T-helper 1 cell treated with Interleukin-12 subunit alpha and Interleukin-12 subunit beta and Interleukin-4 antibody, amounts not matched to agents 30 μg/mL and 1 μg/mL, for 36 hours (primary cell): ENCODE results near the gene RC3H1.
"Not testable (repeated sequence)": the region's sequence is repeated elsewhere in the genome, so short reads cannot be mapped to it uniquely, and the experiment has no call there.

Experiments
- H3K27ac Mint-ChIP-seq: one replicate; pipeline ENCODE4 v1.8.0; 2021; ENCODE audit warnings: mild to moderate bottlenecking, mixed read lengths
- H3K27me3 Mint-ChIP-seq: one replicate; pipeline ENCODE4 v1.8.0; 2021; ENCODE audit warnings: low read depth, mixed read lengths
- H3K36me3 Mint-ChIP-seq: one replicate; pipeline ENCODE4 v1.8.0; 2021; ENCODE audit warnings: low read depth, mixed read lengths
- H3K4me1 Mint-ChIP-seq: one replicate; pipeline ENCODE4 v1.8.0; 2021; ENCODE audit warnings: low read depth, mixed read lengths
- H3K4me3 Mint-ChIP-seq: one replicate; pipeline ENCODE4 v1.8.0; 2021; ENCODE audit warnings: mild to moderate bottlenecking, moderate library complexity, mixed read lengths
- H3K9me3 Mint-ChIP-seq: one replicate; pipeline ENCODE4 v1.8.0; 2021; ENCODE audit warnings: mixed read lengths

RC3H1 gene

DNA sequence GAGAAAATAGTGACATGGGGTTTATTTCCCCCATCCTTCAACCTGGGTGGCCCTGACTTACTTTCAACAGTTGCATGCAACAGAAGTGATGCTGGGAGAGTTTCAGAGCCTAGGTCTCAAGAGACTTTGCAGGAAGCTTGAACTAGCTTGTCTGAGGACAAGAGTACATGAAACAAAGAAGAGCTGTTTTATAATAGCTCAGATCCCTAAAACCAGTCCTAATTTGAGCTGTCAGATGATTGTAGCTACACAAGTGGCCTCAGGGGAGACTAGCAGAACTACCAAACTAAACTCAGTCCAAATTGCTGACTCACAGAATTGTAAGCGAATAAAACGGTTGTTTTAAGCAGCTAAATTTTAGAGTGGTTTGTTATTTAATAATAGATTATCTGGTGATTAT is 17.1 kb downstream of the RC3H1 start:
- Mint-ChIP-seq H3K4me1 (peaks cover 20% of the 10 kb centered on the region), H3K27ac (no peak overlapping the region), H3K36me3 (peaks cover 15% of the 10 kb centered on the region), H3K27me3 (no peaks in the 10 kb centered on the region), H3K4me3 (no peak overlapping the region), H3K9me3 (no peaks in the 10 kb centered on the region)

DNA sequence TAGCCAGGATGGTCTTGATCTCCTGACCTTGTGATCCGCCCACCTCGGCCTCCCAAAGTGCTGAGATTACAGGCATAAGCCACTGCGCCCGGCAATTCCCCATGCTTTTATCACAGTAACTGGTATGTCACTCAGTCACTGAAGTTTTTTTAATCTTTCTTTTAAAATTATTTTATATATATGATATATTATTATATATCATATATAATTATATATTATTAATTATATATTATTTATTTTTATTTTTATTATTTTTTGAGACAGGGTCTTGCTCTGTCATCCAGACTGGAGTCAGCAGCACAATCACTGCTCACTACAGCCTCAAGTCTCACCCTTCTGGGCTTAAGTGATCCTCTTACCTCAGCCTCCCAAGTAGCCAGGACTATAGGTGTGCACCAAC is 18.3 kb downstream of the RC3H1 start:
- Mint-ChIP-seq H3K27me3 (no peaks in the 10 kb centered on the region), H3K36me3 (peaks cover 9% of the 10 kb centered on the region), H3K4me1 (peaks cover 16% of the 10 kb centered on the region), H3K4me3 (no peak overlapping the region), H3K27ac (no peak overlapping the region), H3K9me3 (no peaks in the 10 kb centered on the region)

DNA sequence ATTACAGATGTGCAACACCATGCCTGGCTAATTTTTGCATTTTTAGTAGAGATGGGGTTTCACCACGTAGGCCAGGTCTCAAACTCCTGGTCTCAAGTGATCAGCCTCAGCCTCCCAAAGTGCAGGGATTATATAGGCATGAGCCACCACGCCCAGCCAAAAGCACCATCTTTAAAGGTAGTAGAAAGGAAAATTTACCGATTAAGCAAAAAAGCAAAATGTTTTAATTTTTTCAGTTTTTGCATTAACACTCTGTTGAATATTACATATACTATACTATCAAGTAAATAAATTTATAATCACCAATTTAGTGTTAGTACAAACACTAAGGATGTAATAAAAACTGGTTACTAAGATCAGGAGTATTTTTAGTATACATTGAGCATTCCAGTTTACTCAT is 20.6 kb downstream of the RC3H1 start:
- Mint-ChIP-seq H3K9me3 (no peaks in the 10 kb centered on the region), H3K36me3 (no peaks in the 10 kb centered on the region), H3K4me3 (no peak overlapping the region), H3K4me1 (peaks cover 9% of the 10 kb centered on the region), H3K27me3 (no peaks in the 10 kb centered on the region), H3K27ac (no peak overlapping the region)

DNA sequence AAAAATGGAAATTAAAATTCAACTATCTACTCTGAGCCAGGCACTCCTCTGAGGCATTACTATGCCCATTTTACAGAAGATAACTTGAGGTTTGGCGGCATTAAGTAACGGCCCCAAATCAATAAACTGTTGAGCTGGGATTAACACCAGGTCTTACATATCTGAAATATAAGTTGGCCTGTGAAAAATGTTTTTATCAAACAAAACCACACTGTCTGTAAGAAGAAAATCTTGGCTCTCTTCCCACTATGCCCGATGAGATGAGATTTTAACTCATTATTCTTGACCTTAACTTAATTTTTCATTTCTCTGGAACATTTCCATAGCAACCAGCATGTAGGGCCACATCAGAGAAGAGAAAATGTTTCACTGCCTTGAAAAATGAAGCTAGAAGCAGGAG is 21.8 kb downstream of the RC3H1 start:
- peaks cover 10% of the 10 kb centered on the region for H3K4me1 Mint-ChIP-seq
- no peaks in the 10 kb centered on the region for H3K9me3 Mint-ChIP-seq
- no peak overlapping the region for H3K4me3 Mint-ChIP-seq
- H3K36me3 Mint-ChIP-seq, result peaks cover 3% of the 10 kb centered on the region
- H3K27ac Mint-ChIP-seq, result no peak overlapping the region
- no peaks in the 10 kb centered on the region for H3K27me3 Mint-ChIP-seq

DNA sequence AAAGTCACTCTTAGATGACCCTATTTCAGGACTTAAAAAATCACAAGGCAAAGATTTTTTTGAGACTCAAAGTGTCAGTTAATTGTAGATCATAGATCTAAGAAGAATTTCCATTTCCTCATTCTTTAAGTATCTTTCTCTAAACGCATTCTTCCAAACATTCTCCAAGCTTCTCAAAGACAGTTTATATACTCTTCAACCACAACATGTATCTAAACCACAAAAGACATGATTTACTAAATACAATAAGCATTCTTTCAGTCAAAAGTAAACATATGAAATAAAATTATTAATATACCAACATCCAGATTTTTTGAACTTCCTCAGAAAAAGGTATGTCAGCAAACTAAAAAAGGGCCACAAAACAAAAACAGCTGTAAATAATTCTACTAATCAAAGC is 24.4 kb downstream of the RC3H1 start:
- H3K27ac Mint-ChIP-seq, result no peak overlapping the region
- H3K4me1 Mint-ChIP-seq, result peaks cover 9% of the 10 kb centered on the region

DNA sequence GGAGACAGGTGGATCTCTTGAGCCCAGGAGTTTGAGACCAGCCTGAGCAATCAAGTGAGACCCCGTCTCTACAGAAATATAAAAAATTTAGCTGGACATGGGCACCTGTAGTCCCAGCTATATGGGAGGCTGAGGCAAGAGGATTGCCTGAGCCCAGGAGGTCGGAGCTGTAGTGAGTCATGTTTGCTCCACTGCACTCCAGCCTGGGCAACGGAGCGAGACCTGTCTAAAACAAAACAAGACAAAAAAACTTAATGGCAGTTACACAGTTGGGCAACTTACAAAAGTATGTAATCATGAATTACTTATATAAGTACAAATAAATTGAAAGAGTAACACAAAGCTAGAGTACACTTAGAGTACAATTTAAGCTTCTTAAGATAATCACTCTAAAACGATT is 25.2 kb downstream of the RC3H1 start:
- H3K36me3 Mint-ChIP-seq, result peaks cover 10% of the 10 kb centered on the region
- no peak overlapping the region for H3K4me3 Mint-ChIP-seq
- no peaks in the 10 kb centered on the region for H3K27me3 Mint-ChIP-seq
- H3K4me1 Mint-ChIP-seq, result peaks cover 9% of the 10 kb centered on the region
- no peak overlapping the region for H3K27ac Mint-ChIP-seq
- H3K9me3 Mint-ChIP-seq, result no peaks in the 10 kb centered on the region

More for the DNA sequence above, 24.4 kb downstream of the RC3H1 start:
- Mint-ChIP-seq H3K36me3 (peaks cover 3% of the 10 kb centered on the region), H3K4me3 (no peak overlapping the region), H3K27me3 (no peaks in the 10 kb centered on the region), H3K9me3 (no peaks in the 10 kb centered on the region)

DNA sequence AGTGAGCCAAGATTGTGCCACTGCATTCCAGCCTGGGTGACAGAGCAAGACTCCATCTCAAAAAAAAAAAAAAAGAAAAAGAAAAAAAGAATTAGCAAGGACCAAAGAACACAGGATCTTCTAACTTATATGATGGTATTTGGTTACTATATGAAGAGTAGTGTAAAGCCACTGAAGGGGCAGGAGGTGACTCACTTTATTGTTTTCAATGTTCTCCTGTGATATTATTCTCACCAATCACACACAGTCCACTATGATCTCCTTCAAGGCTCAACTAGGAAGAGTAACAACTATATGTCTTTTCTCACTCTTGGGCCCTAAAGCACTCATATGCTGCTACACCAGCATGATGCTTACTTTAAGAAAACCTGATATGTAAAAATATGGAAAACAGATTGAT is 26.7 kb downstream of the RC3H1 start:
- Mint-ChIP-seq H3K4me3 (no peak overlapping the region), H3K27me3 (no peaks in the 10 kb centered on the region), H3K27ac (no peak overlapping the region), H3K4me1 (peaks cover 7% of the 10 kb centered on the region), H3K9me3 (no peaks in the 10 kb centered on the region), H3K36me3 (peaks cover 16% of the 10 kb centered on the region)

DNA sequence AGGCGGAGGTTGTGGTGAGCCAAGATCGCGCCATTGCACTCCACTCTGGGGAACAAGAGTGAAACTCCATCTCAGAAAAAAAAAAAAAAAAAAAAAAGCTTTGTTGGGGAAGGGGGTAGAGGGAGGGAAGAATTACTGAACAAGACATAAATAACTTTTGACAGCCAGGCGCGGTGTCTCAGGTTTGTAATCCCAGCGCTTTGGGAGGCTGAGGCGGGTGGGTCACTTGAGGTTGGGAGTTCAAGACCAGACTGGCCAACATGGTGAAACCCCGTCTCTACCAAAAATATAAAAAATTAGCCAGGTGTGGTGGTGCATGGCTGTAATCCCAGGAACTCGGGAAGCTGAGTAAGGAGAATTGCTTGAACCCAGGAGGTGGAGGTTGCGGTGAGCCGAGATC is 28.2 kb downstream of the RC3H1 start:
- not testable (repeated sequence) for H3K9me3 Mint-ChIP-seq, H3K4me3 Mint-ChIP-seq, H3K27ac Mint-ChIP-seq, H3K4me1 Mint-ChIP-seq, H3K27me3 Mint-ChIP-seq
- H3K36me3 Mint-ChIP-seq, result peaks cover 16% of the 10 kb centered on the region

DNA sequence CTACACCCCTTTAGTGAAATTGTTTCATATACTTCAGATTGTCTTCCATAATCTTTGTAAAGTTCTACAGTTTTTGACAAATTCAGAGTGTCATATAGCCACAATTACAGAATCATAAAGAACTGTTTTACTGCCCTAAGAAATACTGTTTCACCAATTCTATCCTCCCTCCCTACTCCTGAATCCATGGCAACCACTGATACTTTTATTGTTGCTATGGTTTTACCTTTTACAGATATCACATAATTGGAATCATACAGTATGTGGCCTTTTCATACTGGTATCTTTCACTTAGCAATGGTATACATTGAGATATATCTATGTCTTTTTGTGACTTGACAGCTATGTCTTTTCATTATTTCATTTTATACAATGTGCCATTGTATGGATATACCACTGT is 34.1 kb downstream of the RC3H1 start:
- H3K4me3 Mint-ChIP-seq, result no peak overlapping the region
- no peaks in the 10 kb centered on the region for H3K9me3 Mint-ChIP-seq
- no peaks in the 10 kb centered on the region for H3K27me3 Mint-ChIP-seq
- peaks cover 2% of the 10 kb centered on the region for H3K4me1 Mint-ChIP-seq
- H3K27ac Mint-ChIP-seq, result no peak overlapping the region
- peaks cover 26% of the 10 kb centered on the region for H3K36me3 Mint-ChIP-seq

DNA sequence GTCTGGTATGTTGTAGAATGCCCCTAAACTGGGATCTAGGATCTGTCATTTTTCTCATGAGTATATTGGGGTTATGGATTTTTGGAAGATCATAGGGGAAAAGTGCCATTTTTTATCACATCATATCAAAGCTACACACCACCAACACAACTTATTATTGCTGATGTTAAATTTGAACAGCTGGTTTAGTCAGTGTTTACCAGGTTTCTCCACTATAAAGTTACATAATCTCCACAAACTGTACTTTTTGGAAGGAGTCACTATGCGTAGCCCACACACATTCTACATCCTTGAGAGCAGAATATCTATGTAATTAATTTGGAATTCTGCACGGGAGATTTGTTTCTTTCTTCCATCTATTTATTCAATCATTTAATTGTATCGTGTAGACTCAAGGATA is 35.2 kb downstream of the RC3H1 start:
- Mint-ChIP-seq H3K36me3 (peaks cover 21% of the 10 kb centered on the region), H3K4me1 (no peaks in the 10 kb centered on the region), H3K9me3 (no peaks in the 10 kb centered on the region), H3K4me3 (no peak overlapping the region), H3K27ac (no peak overlapping the region), H3K27me3 (no peaks in the 10 kb centered on the region)

DNA sequence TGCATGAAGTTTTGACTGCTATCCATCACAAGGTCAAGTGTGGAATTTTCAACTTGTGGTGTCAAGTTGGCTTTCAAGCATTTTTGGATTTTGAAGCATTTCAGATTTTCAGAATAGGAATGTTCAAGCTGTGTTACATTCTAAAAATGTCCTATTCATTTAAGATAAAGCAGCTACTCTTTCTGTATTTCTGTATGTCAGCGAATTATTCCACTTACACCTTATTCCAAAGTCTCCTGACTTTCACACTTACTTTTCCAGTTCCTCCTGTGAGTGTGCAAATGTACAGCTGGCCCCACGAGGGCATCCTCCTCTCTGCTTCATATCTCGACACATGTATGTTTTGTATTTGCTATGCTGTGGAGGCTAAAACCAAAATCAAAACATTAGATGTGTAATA is 51.9 kb downstream of the RC3H1 start:
- Mint-ChIP-seq H3K4me3 (no peak overlapping the region), H3K36me3 (peaks cover 33% of the 10 kb centered on the region), H3K27ac (no peak overlapping the region), H3K9me3 (no peaks in the 10 kb centered on the region), H3K4me1 (peaks cover 6% of the 10 kb centered on the region), H3K27me3 (no peaks in the 10 kb centered on the region)

DNA sequence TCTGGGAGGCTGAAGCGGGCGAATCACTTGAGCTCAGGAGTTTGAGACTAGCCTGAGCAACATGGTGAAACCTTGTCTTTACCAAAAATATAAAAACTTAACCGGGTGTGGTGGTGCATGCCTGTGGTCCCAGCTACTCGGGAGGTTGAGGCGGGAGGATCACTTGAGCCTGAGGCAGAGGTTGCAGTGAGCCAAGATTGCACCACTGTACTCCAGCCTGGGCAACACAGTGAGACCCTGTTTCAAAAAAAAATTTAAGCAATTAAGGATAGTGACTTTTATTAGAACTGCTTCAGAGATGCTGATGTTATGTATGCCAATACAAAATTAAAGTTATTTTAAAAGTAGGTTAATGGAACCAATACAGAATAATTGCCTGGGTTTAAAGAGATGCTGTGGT is 56.3 kb downstream of the RC3H1 start:
- H3K36me3 Mint-ChIP-seq, result peaks cover 43% of the 10 kb centered on the region
- not testable (repeated sequence) for H3K27me3 Mint-ChIP-seq, H3K9me3 Mint-ChIP-seq, H3K27ac Mint-ChIP-seq, H3K4me1 Mint-ChIP-seq, H3K4me3 Mint-ChIP-seq

DNA sequence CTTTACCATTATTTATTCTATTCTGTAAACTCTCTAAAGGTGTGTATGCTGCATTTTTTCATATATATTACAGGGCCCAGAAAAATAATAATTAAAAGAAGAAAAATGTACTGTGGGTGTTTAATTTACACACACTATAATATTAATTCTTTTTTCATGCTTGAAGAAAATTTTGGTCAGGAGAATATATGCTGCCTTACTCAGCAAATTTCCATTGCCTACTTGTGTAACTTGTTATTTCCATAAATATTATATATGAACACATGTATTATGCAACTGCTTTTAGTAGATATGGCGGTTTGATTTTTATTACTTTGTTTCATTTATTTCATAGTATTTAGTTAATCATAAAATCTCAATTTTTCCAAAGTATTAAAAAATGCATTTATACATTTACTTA is 58.7 kb downstream of the RC3H1 start:
- no peak overlapping the region for H3K27ac Mint-ChIP-seq
- no peaks in the 10 kb centered on the region for H3K27me3 Mint-ChIP-seq
- H3K4me1 Mint-ChIP-seq, result peaks cover 7% of the 10 kb centered on the region
- no peak overlapping the region for H3K4me3 Mint-ChIP-seq
- no peaks in the 10 kb centered on the region for H3K9me3 Mint-ChIP-seq
- peaks cover 46% of the 10 kb centered on the region for H3K36me3 Mint-ChIP-seq

DNA sequence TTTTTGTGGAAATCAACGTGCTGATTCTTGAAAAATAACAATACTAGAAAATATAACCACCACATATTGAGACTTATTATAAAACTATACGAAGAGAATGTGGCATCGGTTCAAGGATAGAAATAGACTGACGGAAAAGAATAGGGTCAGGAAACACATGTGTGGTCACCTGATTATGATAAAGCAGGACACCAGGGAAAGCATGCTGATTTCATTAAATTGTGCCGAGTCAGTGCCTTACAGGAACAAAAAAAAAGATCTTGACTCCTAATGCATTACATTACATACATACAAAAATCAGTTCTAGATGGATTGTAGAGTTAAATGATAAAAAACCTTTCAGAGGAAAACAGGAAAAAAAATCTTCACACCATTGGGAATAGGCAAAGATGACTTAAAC is 61.5 kb downstream of the RC3H1 start:
- Mint-ChIP-seq H3K27ac (no peak overlapping the region), H3K27me3 (no peaks in the 10 kb centered on the region), H3K9me3 (no peaks in the 10 kb centered on the region), H3K4me1 (peaks cover 4% of the 10 kb centered on the region), H3K4me3 (no peak overlapping the region), H3K36me3 (peaks cover 32% of the 10 kb centered on the region)

DNA sequence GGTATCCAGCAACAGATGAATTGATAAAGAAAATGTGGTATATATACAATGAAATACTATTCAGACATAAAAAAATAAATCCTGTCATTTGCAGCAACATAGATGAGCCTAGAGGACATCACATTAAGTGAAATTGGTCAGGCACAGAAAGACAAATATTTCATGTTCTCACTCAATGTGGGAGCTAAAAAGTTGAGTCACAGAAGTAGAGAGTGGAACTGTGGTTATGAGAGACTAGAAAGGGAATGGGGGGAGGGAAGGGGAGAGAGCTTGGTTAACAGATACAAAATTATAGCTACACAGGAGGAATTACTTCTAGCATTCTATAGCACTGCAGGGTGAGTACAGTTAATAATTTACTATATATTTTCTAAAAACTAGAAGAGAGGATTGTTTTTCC is 68.0 kb downstream of the RC3H1 start:
- H3K27me3 Mint-ChIP-seq, result no peaks in the 10 kb centered on the region
- H3K27ac Mint-ChIP-seq, result no peak overlapping the region
- H3K4me3 Mint-ChIP-seq, result no peak overlapping the region
- no peaks in the 10 kb centered on the region for H3K9me3 Mint-ChIP-seq
- H3K4me1 Mint-ChIP-seq, result peaks cover 9% of the 10 kb centered on the region
- peaks cover 19% of the 10 kb centered on the region for H3K36me3 Mint-ChIP-seq

DNA sequence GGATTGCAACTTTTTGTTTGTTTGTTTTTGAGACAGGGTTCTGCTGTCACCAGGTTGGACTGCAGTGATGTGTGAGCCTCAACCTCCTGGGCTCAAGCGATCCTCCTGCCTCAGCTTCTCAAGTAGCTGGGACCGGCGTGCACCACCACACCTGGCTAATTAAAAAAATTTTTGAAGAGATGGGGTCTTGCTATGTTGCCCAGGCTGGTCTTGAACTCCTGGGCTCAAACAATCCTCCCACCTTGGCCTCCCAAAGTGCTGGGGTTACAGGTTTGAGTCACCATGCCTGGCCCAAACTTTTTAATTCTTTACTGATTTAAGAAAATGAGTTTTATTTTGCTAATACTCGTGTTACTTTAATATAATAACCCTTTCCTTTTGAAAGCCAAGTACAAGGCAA is 73.6 kb downstream of the RC3H1 start:
- H3K4me1 Mint-ChIP-seq, result peaks cover 6% of the 10 kb centered on the region
- H3K4me3 Mint-ChIP-seq, result no peak overlapping the region
- H3K36me3 Mint-ChIP-seq, result peaks cover 26% of the 10 kb centered on the region
- H3K27me3 Mint-ChIP-seq, result no peaks in the 10 kb centered on the region
- H3K27ac Mint-ChIP-seq, result no peak overlapping the region
- H3K9me3 Mint-ChIP-seq, result no peaks in the 10 kb centered on the region
